HG03135 (cell line): ENCODE data around the gene SLC51B.
"Not testable (repeated sequence)": the region's sequence is repeated elsewhere in the genome, so short reads cannot be mapped to it uniquely, and the experiment has no call there.

Experiments
- ATAC-seq: cut with Tn5 transposase; IDR thresholded peaks from one replicate; pipeline ENCODE4 v1.9.1; 2021; ENCODE audit warnings: mild to moderate bottlenecking, moderate library complexity; ENCODE audit not compliant: unreplicated experiment

The SLC51B gene

DNA sequence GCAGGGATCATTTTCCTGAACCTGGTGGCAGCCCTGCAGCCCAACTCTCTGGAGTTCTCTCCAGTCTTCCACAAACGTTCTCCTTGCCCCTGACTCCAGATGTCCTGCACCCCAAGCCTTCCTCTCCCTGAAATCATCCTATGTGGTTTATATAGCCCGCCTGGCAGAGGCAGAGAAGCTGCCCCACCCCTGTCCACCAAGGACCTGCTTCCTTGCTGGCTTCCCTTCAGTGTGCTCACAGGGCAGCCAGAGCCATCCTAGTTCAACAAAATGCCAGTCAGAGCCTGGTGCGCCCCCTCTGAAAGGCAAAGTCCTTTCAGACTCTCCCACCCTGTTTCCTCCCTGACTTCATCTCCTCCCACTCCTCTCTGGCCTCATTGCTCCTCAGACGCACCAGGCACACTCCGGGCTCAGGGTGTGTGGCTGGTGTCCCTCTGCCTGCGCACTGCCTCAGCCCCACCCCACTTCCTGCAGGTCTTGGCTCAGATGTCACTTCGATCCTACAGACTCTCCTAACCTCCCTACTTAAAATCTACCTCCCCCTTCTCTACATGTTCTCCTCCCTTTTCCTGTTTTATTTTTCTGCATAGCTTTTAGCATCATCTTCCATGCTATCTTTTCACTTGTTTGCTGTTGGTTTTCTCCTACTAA is 37.2 kb downstream of the SLC51B start:
- no peak for ATAC-seq

GRCh38 chr15:65083262-65083701 is 38.1 kb downstream of the SLC51B start:
- no peak for ATAC-seq

DNA sequence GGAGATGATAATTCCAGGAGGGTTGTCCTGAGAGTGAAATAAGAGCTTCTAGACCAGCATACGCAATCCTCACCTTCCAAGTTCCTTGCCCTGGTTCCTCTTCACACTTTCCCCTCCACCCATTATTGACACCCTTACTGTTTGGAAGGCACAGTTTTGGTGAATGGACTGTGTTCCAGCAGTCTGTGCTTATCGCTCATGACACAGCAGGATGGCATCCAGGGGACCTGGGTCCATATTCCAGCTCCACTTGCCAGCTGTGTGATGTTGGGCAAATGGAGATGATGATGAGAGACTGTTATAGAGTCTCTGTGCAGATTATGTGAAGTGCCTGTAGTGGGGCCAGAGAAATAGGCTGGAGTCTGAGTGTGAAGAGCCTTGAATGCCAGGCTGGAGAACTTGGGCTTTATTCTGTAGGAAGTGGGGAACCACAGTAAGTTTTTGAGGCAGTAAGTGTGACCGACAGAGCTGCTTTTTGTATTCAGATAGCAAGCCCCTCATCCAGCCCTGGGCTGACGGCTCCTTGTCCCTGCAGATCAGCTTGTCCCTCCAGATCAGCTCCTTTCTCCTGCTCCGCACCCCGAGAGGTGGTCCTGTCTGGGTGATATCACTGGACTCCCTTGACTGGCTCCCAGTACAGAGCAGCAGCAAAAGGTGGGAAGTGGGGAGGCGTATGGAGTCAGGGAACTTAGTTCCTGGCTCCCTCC is 39.5 kb downstream of the SLC51B start:
- ATAC-seq: no peak

- ATAC-seq: no peak
Measured at GRCh38 chr15:65085207-65085753, 40.1 kb downstream of the SLC51B start.

- no peak for ATAC-seq
Measured at GRCh38 chr15:65085990-65086679, 40.9 kb downstream of the SLC51B start.

- ATAC-seq: no peak
Measured at GRCh38 chr15:65086680-65087111, 41.5 kb downstream of the SLC51B start.

DNA sequence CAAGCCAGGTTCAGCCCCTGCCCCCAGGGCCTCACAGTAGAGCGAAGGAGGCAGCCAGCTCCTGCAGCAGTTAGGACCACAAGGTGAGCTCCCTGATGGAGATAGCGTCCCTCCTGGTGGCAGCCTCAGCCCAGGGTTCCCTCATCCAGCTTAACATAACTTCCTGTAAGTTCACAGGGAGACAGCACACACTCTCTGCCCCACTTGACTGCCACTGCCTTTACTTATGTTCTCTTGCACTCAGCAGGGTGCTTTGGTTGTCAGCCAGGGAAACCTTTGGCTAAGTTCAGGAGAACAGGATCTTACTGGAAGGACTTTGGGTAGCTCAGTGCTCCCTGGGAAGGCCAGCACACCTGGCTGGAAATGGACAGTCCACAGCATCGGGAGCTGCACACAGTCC is 42.2 kb downstream of the SLC51B start:
- ATAC-seq: no peak

DNA sequence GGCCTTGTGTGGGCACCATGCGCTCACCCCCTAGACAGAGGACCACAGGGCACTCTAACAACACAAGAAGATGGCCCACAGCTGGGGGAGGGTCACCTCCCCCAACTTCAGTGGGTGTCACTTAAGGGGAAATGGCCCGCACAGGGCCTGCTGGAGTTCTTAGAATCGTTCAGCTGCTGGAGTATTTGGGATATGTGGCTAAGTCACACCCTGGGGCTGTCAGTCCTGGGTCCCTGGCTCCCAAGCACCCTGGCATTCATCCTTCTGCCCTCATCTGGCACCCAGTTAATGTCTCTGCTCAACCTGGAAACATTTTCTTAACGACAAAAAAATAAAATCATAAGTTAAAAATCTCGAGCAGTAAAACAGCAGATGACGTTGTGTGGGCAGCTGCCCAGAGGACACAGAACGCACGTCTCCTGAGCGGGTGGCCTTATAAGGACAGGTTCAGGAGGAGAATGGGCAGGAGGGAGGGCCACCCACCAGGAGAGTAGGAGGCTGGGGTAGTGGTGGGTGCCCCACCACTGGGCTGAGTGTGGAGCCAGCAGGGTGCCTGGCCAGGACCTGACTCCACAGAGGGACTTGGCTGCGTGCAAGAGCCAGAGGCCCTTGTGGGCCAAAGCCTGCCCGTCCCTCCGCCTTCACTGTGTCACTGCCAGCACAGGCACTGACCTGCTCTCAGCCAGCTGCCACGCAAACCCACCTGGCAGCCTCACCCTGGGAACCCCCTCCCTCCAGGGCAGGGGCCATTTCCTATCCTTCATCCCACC is 42.9 kb downstream of the SLC51B start:
- no peak for ATAC-seq

DNA sequence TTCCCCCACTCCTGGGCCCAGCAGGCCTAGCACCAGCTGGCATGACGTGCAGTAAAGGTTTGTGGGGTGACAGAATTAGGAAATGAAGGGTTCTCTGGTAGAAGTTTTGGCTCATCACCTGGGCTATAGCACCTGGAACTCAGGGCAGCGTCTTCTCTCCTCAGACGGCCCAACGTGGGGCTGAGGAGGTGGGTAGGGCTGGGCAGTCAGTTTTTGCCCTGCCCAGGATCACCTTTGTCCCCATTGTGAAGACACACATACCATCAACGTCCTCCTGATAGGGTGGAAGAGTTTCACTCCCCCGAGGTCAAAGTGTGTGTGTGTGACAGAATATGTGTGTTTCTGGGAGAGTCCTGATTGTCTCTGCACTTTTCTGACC is 43.4 kb downstream of the SLC51B start:
- no peak for ATAC-seq

DNA sequence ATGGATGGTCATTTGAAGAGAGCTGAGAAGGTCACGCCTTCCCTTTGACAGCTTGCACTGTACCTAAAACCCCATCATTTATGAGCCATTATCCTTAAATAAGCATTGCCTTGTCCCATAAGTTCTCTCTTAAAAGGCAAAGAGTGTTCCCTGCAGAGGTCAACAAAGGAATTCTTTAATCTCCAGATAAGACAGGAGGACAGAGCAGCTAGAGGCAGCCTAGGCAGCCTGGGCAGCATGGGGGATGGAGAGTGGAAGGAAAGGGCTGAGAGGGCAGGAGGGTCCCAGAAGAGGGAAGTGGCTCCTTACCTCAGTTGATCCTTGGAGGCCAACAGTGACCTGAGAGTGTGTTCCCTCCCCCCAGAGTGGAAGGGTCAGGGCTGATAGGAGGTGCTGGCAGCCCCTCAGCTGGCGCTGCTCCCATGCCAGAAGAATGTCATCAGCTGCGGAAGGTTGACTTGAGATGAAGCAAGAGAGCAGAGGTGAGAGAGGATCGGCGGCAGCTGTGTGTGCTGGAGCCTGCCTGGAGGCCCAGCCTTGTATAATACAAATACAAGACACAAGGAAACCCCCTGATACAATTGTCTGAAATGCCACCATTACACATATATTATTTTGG is 44.1 kb downstream of the SLC51B start:
- no peak for ATAC-seq

GRCh38 chr15:65091946-65092770 is 47.0 kb downstream of the SLC51B start:
- ATAC-seq: no peak

GRCh38 chr15:65092911-65093792 is 48.0 kb downstream of the SLC51B start:
- no peak for ATAC-seq

GRCh38 chr15:65093793-65094170 is 48.6 kb downstream of the SLC51B start:
- not testable (repeated sequence) for ATAC-seq

DNA sequence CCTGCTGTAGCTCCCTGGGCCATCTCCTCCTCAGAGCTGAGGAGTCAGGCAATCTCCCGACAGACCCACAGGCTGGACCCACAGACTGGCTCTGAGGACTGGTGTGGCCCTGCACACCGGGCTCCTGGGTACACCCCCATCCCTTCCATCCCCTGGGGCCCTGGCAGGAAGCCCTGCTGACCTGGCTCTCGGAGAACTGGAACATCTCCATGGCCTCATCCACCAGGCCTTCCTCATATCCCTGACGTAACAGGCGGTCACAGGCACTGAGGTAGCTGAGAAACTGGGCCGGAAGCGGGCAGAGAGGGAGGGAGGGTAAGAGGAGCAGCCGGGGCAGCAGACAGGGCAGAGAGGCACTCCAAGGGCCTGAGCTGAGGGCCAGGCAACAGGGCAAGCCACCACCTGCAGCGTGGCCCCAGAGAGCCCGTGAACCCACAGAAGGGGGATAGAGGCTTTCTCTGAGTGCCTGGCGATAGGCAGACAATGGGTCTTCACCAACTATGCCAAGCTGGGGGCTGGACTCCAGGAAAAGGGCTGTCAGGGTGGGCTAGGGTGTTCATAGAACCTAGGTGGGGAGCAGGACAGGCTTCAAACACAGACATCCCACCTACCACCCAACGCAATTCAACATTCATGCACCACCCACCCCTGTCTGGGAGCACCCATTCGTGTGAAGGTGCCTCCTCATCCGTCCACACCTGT is 49.3 kb downstream of the SLC51B start:
- ATAC-seq: no peak

GRCh38 chr15:65095011-65095746 is 50.0 kb downstream of the SLC51B start:
- no peak for ATAC-seq

- ATAC-seq: no peak
Measured at GRCh38 chr15:65095747-65096104, 50.5 kb downstream of the SLC51B start.
